ENCODE results near the gene COX8C. TPM values are rescaled to one million over a fixed set of nuclear protein-coding genes. Genes with fewer than 3 reads are reported as not detected.
"Not testable (repeated sequence)": the region's sequence is repeated elsewhere in the genome, so short reads cannot be mapped to it uniquely, and the experiment has no call there.

Gene COX8C
- total RNA-seq, 1 donor from 2014 or later, result not detected

DNA sequence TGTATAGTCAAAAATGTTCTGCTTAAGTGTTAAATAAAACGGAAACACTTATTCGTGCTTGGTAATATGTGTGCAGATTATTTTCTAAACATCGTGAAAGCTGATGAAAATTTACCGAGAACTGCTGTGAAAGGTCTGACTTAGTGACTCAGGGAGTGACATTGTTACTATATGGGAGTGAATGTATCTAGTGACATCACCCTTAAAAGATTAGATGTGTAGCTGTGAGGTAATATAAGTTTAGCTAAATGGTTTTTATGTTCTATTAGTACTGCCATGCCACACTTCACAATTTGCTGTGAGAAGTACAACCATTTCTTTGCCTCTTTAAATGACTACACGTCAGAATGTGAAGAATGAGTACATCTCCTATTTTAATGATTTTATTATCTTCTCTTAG is 1.3 kb downstream of the COX8C start:
- intact Hi-C loops (cut with DNase I), result no loop called here
- TF ChIP-seq, protein P1, sequence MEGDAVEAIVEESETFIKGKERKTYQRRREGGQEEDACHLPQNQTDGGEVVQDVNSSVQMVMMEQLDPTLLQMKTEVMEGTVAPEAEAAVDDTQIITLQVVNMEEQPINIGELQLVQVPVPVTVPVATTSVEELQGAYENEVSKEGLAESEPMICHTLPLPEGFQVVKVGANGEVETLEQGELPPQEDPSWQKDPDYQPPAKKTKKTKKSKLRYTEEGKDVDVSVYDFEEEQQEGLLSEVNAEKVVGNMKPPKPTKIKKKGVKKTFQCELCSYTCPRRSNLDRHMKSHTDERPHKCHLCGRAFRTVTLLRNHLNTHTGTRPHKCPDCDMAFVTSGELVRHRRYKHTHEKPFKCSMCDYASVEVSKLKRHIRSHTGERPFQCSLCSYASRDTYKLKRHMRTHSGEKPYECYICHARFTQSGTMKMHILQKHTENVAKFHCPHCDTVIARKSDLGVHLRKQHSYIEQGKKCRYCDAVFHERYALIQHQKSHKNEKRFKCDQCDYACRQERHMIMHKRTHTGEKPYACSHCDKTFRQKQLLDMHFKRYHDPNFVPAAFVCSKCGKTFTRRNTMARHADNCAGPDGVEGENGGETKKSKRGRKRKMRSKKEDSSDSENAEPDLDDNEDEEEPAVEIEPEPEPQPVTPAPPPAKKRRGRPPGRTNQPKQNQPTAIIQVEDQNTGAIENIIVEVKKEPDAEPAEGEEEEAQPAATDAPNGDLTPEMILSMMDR (IDR thresholded peaks at IDR 0.05), result no peak

DNA sequence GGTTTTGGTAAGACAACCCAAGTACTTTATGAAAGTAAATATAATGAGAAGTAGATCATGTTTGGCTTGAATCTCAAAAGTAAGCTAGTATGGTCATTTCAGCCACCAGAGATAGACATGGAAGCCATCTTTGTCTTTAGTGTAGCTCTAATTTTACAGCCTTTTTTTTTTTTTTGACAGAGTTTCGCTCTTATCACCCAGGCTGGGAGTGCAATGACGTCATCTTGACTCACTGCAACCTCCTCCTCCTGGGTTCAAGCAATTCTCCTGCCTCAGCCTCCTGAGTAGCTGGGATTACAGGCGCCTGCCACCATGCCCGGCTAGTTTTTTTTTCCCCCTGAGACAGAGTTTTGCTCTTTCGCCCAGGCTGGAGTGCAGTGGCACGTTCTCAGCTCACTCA is 7.9 kb downstream of the COX8C start:
- H3K27ac ChIP-seq; H3K4me1 ChIP-seq; H3K27me3 ChIP-seq; H3K4me3 ChIP-seq; intact Hi-C loops (cut with DNase I); H3K9me3 ChIP-seq; ATAC-seq; H3K36me3 ChIP-seq; DNase-seq: not testable (repeated sequence)

More for the DNA sequence above, 1.3 kb downstream of the COX8C start:
- ATAC-seq (no peak), DNase-seq (no peak)
- Histone ChIP-seq H3K4me3 (no peak overlapping the region), H3K9me3 (no peaks in the 10 kb centered on the region), H3K27me3 (no peaks in the 10 kb centered on the region), H3K36me3 (no peaks in the 10 kb centered on the region), H3K4me1 (no peaks in the 10 kb centered on the region), H3K27ac (no peak overlapping the region)

DNA sequence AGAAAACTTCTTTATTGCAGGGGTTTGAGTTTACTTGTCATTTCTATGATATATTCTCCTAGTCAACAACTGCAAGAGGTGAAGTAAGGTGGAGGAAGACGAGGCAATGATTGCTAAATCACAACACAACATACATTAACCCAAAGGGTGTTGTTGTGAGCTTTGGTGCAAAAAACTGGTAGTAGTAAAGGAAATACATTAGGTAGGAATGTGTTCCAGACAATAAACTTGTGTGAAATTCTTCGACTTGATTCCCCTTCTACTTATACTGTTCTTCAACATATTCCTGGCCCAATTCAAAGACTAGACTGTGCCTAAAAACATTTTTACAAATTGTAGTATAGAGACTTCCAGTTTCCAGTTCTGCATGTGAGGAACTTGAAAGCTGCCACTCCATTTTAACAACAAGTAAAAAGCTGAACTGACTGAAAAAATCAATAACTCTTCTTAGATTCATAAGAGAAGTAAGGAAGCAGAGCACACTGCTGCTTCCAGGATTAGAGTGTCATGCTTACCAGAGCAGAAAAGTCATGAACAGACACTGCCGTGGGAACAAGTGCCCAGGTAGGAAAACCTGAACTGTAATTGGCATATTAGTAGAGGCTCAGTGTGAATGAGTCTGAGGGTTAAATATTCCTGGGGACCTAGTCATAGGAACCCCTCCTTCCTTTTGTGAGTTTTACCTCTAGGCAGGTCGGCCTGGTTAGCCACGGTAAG is 22.2 kb downstream of the COX8C start:
- Histone ChIP-seq H3K4me1 (no peaks in the 10 kb centered on the region), H3K27ac (no peak overlapping the region), H3K27me3 (no peaks in the 10 kb centered on the region), H3K4me3 (no peak overlapping the region), H3K36me3 (no peaks in the 10 kb centered on the region), H3K9me3 (no peaks in the 10 kb centered on the region)
- no peak for ATAC-seq
- intact Hi-C loops (cut with DNase I), result no loop called here
- TF ChIP-seq, protein P1 (IDR thresholded peaks at IDR 0.05), result no peak
- DNase-seq, result no peak

DNA sequence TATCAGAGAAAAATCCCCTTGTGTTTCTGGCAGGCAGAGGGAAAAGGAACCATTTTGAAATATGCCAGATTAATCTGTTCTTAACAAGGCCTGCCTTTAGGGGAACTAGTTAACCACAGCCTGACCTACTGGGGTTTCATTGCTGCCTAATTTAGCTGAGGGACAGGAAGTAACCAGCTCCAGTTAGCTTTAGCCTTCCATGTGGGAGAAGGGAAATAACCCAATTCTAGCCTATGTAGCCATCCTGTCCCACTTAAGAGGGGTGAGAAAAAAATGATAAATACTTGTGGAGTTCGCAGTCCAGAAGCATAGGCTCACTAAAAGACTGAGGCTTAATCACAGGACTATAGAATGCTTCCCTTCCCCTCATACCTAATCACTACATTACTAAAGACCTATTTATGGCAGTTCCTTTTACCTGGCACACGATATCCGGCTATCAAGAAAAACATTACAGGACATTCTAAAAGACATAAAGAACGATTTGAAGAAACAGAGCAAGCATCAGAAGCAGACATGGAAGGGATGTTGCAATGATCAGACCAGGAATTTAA is 22.8 kb downstream of the COX8C start:
- TF ChIP-seq, protein P1 (IDR thresholded peaks at IDR 0.05), result no peak
- Histone ChIP-seq H3K27ac (no peak overlapping the region), H3K36me3 (no peaks in the 10 kb centered on the region), H3K4me3 (no peak overlapping the region), H3K27me3 (no peaks in the 10 kb centered on the region), H3K4me1 (no peaks in the 10 kb centered on the region), H3K9me3 (no peaks in the 10 kb centered on the region)
- ATAC-seq (peak; percentile 91), DNase-seq (no peak)
- intact Hi-C loops (cut with DNase I), result no loop called here

DNA sequence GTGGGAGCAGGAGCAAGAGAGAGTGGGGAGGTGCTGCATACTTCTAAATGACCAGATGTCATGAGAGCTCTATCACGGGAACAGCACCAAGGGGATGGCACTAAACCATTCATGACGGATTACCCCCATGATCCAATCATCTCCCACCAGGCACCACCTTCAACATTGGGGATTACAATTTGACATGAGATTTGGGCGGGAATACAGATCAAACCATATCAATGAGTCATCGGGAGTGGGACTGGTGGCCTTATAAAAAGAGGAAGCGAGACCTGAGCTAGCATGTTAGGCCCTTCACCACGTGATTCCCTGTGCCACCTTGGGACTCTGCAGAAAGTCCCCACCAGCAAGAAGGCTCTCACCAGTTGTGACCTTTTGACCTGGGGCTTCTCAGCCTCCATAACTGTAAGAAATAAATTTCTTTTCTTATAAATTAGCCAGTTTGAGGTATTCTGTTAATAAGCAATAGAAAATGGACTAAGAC is 28.7 kb downstream of the COX8C start:
- H3K4me3 ChIP-seq, result no peak overlapping the region
- no peaks in the 10 kb centered on the region for H3K9me3 ChIP-seq
- H3K27me3 ChIP-seq, result no peaks in the 10 kb centered on the region
- H3K27ac ChIP-seq, result no peak overlapping the region
- peak; percentile 42 for ATAC-seq
- intact Hi-C loops (cut with DNase I), result no loop called here
- H3K4me1 ChIP-seq, result no peaks in the 10 kb centered on the region
- H3K36me3 ChIP-seq, result no peaks in the 10 kb centered on the region
- TF ChIP-seq, protein P1 (IDR thresholded peaks at IDR 0.05), result no peak
- no peak for DNase-seq

DNA sequence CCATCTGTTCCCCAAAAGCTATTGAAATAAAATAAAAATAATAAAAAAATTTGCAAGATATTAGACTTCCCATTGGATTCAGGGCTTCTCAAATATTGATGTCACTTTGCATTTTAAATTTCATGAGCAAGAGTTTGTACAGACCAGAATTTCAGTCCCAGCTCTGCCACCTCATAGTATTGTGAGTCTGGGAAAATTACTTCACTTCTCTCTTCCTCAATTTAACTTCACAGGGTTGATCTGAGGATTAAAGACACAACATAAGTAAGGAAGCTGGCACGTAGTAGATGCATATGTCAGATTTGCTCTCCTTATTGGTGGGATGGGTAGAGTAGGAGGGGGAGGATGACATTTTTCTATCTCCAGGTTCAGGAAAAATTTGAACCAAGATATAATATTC is 32.8 kb downstream of the COX8C start:
- TF ChIP-seq, protein P1 (IDR thresholded peaks at IDR 0.05), result no peak
- Histone ChIP-seq H3K36me3 (no peaks in the 10 kb centered on the region), H3K27ac (no peak overlapping the region), H3K27me3 (no peaks in the 10 kb centered on the region), H3K4me1 (no peaks in the 10 kb centered on the region), H3K9me3 (no peaks in the 10 kb centered on the region), H3K4me3 (no peak overlapping the region)
- intact Hi-C loops (cut with DNase I), result no loop called here
- DNase-seq (no peak), ATAC-seq (peak; percentile 41)

Measured in upper lobe of right lung (tissue), 1 donor.